ENCODE measurements around the gene B4GALNT4. TPM values are rescaled to one million over a fixed set of nuclear protein-coding genes. Genes with fewer than 3 reads are reported as not detected.

B4GALNT4 gene
- total RNA-seq, 4 donors from 2014 or later: not detected

DNA sequence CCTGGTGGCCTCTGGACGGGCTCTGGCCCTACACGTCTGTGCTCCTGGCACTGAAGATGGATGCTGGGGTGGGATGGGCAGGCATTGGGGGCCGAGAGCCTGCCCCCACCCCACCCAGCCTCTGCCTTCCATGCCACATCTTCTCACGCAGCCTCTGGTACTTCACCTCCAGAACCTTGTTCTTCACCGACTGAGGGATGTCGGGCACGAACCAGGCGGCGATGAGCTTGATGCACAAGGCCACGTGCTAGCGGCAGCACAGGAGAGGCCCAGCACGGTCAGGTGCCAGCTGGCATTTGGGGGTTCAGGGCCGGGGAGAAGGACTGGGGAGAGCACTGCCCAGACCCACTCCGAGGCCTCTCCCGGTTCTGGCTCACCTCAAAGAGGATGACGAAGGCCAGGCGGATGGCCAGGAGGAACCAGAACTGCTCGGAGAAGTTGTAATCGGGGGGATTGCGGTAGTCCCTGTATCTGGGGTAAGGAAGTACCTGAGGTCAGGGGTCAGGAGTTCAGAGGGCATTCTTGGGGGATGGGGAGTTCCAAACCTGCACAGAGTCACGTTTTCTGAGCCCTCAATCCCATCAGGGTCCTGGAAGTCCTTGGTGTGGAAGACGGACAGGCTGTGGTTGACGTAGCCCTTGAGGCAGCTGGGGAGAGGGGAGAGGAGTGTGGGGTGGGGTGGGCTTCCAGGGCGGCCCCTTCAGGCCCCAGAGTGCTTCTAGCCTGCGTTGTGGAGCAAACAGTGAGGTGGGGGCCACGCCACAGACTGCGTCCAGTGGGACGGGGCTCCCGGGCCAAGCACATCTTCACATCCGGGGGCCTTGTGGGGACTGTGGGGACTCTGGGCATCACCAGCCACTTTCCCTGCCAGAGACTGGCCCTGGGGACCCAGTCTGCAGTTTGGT is 49.3 kb downstream of the B4GALNT4 start:
- Histone ChIP-seq H3K36me3 (no peaks in the 10 kb centered on the region), H3K4me3 (no peak overlapping the region), H3K9me3 (no peaks in the 10 kb centered on the region), H3K27me3 (peaks cover 40 to 57% (median 44%) of the 10 kb centered on the region in 3 donors), H3K4me1 (no peaks in the 10 kb centered on the region), H3K27ac (no peak overlapping the region)
- ATAC-seq (no peak), DNase-seq (no peak)
- TF ChIP-seq, protein P1, sequence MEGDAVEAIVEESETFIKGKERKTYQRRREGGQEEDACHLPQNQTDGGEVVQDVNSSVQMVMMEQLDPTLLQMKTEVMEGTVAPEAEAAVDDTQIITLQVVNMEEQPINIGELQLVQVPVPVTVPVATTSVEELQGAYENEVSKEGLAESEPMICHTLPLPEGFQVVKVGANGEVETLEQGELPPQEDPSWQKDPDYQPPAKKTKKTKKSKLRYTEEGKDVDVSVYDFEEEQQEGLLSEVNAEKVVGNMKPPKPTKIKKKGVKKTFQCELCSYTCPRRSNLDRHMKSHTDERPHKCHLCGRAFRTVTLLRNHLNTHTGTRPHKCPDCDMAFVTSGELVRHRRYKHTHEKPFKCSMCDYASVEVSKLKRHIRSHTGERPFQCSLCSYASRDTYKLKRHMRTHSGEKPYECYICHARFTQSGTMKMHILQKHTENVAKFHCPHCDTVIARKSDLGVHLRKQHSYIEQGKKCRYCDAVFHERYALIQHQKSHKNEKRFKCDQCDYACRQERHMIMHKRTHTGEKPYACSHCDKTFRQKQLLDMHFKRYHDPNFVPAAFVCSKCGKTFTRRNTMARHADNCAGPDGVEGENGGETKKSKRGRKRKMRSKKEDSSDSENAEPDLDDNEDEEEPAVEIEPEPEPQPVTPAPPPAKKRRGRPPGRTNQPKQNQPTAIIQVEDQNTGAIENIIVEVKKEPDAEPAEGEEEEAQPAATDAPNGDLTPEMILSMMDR (IDR thresholded peaks at IDR 0.05 in 4 of 5, conservative IDR thresholded peaks at IDR 0.05 in 1 of 5): no peak
- no peak for TF ChIP-seq POLR2A (IDR thresholded peaks at IDR 0.05)
- intact Hi-C loops (cut with DNase I; ENCODE audit: low total_unique reads): no loop called here
- in situ Hi-C loops (cut with MboI; ENCODE audit: low sequenced_read_pairs in 4 of 4): no loop called here

GRCh38 chr11:419248-420005 is 50.1 kb downstream of the B4GALNT4 start:
- Histone ChIP-seq H3K9me3 (no peaks in the 10 kb centered on the region), H3K27me3 (peaks cover 48 to 65% (median 52%) of the 10 kb centered on the region in 3 donors), H3K27ac (no peak overlapping the region), H3K4me1 (no peaks in the 10 kb centered on the region), H3K36me3 (no peaks in the 10 kb centered on the region), H3K4me3 (no peak overlapping the region)
- ATAC-seq: no peak
- TF ChIP-seq POLR2A (IDR thresholded peaks at IDR 0.05): no peak
- TF ChIP-seq, protein P1 (IDR thresholded peaks at IDR 0.05 in 4 of 5, conservative IDR thresholded peaks at IDR 0.05 in 1 of 5): no peak
- no peak for DNase-seq
- in situ Hi-C loops (cut with MboI; ENCODE audit: low sequenced_read_pairs in 4 of 4) (no loop called here), intact Hi-C loops (cut with DNase I; ENCODE audit: low total_unique reads) (no loop called here)

DNA sequence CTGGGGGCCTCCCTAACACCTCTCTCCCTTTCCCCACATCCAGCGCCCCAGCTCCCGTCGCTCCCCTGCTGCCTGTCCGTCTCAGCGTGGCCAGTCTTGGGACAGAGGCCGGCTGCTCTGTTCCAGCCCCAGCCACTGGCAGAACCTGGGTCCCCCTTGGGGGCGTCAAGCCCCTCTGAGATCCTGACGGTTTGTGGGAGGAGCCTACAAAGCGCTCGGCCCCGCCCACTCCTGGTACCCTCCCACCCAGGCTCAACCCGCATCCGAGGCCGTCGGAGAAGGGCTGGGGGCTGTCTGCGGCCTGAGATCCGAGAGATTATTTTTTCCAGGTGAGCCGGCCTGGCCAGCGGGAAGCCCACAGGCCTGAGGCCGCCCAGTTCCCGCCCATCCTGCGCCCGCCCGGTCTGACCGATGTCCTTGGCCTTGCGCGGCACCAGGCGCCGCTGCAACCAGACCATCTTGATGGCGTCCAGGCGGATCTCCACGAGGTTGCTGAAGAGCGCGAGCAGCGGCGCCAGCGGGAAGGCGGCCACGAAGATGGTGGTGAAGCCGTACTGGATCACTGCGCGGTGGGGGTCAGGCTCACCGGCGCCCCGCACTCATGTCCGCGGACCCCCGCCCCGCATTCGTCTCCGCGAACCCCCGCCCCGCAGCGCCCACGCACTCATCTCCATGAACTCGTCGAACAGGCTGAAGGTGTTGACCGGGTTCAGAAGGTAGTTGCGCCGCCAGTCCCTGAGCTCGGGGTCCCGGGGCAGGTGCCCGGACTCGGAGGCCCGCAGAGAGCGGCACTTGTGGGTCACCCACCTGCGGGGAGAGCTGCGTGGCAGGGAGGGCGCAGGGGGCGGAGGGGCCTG is 51.0 kb downstream of the B4GALNT4 start:
- Histone ChIP-seq H3K4me1 (no peaks in the 10 kb centered on the region), H3K27ac (no peak overlapping the region), H3K27me3 (peaks cover 51 to 67% (median 55%) of the 10 kb centered on the region in 3 donors), H3K4me3 (no peak overlapping the region), H3K36me3 (no peaks in the 10 kb centered on the region), H3K9me3 (no peaks in the 10 kb centered on the region)
- TF ChIP-seq POLR2A (IDR thresholded peaks at IDR 0.05): no peak
- TF ChIP-seq, protein P1 (IDR thresholded peaks at IDR 0.05 in 4 of 5, conservative IDR thresholded peaks at IDR 0.05 in 1 of 5): no peak
- intact Hi-C loops (cut with DNase I; ENCODE audit: low total_unique reads) (no loop called here), in situ Hi-C loops (cut with MboI; ENCODE audit: low sequenced_read_pairs in 4 of 4) (no loop called here)
- ATAC-seq (no peak), DNase-seq (no peak)

- Histone ChIP-seq H3K4me1 (no peaks in the 10 kb centered on the region), H3K9me3 (no peaks in the 10 kb centered on the region), H3K4me3 (no peak overlapping the region), H3K27me3 (peaks cover 45 to 60% (median 57%) of the 10 kb centered on the region in 3 donors), H3K36me3 (no peaks in the 10 kb centered on the region), H3K27ac (no peak overlapping the region)
- no peak for TF ChIP-seq POLR2A (IDR thresholded peaks at IDR 0.05)
- TF ChIP-seq, protein P1 (IDR thresholded peaks at IDR 0.05 in 4 of 5, conservative IDR thresholded peaks at IDR 0.05 in 1 of 5): no peak
- intact Hi-C loops (cut with DNase I; ENCODE audit: low total_unique reads) (no loop called here), in situ Hi-C loops (cut with MboI; ENCODE audit: low sequenced_read_pairs in 4 of 4) (no loop called here)
- DNase-seq (no peak), ATAC-seq (no peak)
Measured at GRCh38 chr11:420911-421321, 51.6 kb downstream of the B4GALNT4 start.

Measured in gastrocnemius medialis (tissue), 4 donors.